ENCODE data around the gene RGS17.

RGS17 gene

GRCh38 chr6:153145591-153145990, 14.5 kb upstream of the RGS17 start:
- H3K4me3 ChIP-seq (ENCODE audit: low read length in 2 of 2): no peak overlapping the region
- no peaks in the 10 kb centered on the region for H3K9me3 ChIP-seq (replicated peaks in 1 of 2; ENCODE audit: control insufficient read depth in 2 of 2, insufficient read depth in 1 of 2, low read depth in 1 of 2, low read length in 2 of 2)
- no CpG with 5 or more reads among the region's 4 CpGs for WGBS, 2 donors (ENCODE audit: extremely low coverage in 2 of 2, insufficient read length in 2 of 2, insufficient replicate concordance in 1 of 2)
- H2AFZ ChIP-seq (ENCODE audit: low read length): no peak overlapping the region
- H3K4me1 ChIP-seq (ENCODE audit: control insufficient read depth in 2 of 2, insufficient read depth in 1 of 2, low read depth in 1 of 2, low read length in 2 of 2): no peaks in the 10 kb centered on the region
- H3K23ac ChIP-seq (ENCODE audit: low read depth, low read length, poor library complexity): no peak overlapping the region
- no peak overlapping the region for H3K4me2 ChIP-seq (ENCODE audit: insufficient read depth, low read length, poor library complexity, severe bottlenecking)
- H3K9ac ChIP-seq (ENCODE audit: low read depth, low read length, poor library complexity): no peak overlapping the region
- no peak overlapping the region for H3K14ac ChIP-seq (ENCODE audit: low read length)
- no peak overlapping the region for H2BK12ac ChIP-seq (ENCODE audit: low read length)
- no peak overlapping the region for H3K4ac ChIP-seq (ENCODE audit: low read length)
- H3K36me3 ChIP-seq (replicated peaks in 1 of 2; ENCODE audit: control insufficient read depth in 2 of 2, insufficient read depth in 2 of 2, low read length in 2 of 2): no peaks in the 10 kb centered on the region
- no peak overlapping the region for H2BK120ac ChIP-seq (ENCODE audit: low read depth, low read length)
- H3K27me3 ChIP-seq (ENCODE audit: control insufficient read depth in 3 of 3, insufficient read depth in 3 of 3, low read depth in 1 of 3, low read length in 3 of 3): no peaks in the 10 kb centered on the region
- no peaks in the 10 kb centered on the region for H3K79me1 ChIP-seq (ENCODE audit: low read depth, low read length)
- no peak for DNase-seq (ENCODE audit: low spot score)
- no peak overlapping the region for H3K18ac ChIP-seq (ENCODE audit: low read length)
- H2BK5ac ChIP-seq (ENCODE audit: low read length): no peak overlapping the region
- H2BK15ac ChIP-seq (ENCODE audit: low read length): no peak overlapping the region
- no peak overlapping the region for H3K27ac ChIP-seq (replicated peaks; ENCODE audit: low read length)
- H2AK5ac ChIP-seq (ENCODE audit: low read depth, low read length): no peak overlapping the region
- H4K91ac ChIP-seq (ENCODE audit: low read depth, low read length, poor library complexity): no peak overlapping the region
- no peak overlapping the region for H4K8ac ChIP-seq (ENCODE audit: low read depth, low read length)

GRCh38 chr6:153143200-153143599, 12.1 kb upstream of the RGS17 start:
- no peak for DNase-seq (ENCODE audit: low spot score)
- Histone ChIP-seq H4K91ac (ENCODE audit: low read depth, low read length, poor library complexity) (no peak overlapping the region), H3K9ac (ENCODE audit: low read depth, low read length, poor library complexity) (no peak overlapping the region), H2BK12ac (ENCODE audit: low read length) (no peak overlapping the region), H3K4me1 (ENCODE audit: control insufficient read depth in 2 of 2, insufficient read depth in 1 of 2, low read depth in 1 of 2, low read length in 2 of 2) (peaks cover 0 to 4% of the 10 kb centered on the region in 2 donors), H2BK120ac (ENCODE audit: low read depth, low read length) (no peak overlapping the region), H3K36me3 (replicated peaks in 1 of 2; ENCODE audit: control insufficient read depth in 2 of 2, insufficient read depth in 2 of 2, low read length in 2 of 2) (no peaks in the 10 kb centered on the region), H3K27me3 (ENCODE audit: control insufficient read depth in 3 of 3, insufficient read depth in 3 of 3, low read depth in 1 of 3, low read length in 3 of 3) (peaks cover 0 to 15% (median 0%) of the 10 kb centered on the region in 3 experiments), H3K18ac (ENCODE audit: low read length) (no peak overlapping the region), H3K4ac (ENCODE audit: low read length) (no peak overlapping the region), H2BK15ac (ENCODE audit: low read length) (no peak overlapping the region), H3K9me3 (replicated peaks in 1 of 2; ENCODE audit: control insufficient read depth in 2 of 2, insufficient read depth in 1 of 2, low read depth in 1 of 2, low read length in 2 of 2) (no peaks in the 10 kb centered on the region), H3K4me2 (ENCODE audit: insufficient read depth, low read length, poor library complexity, severe bottlenecking) (no peak overlapping the region), H3K79me1 (ENCODE audit: low read depth, low read length) (no peaks in the 10 kb centered on the region), H4K8ac (ENCODE audit: low read depth, low read length) (no peak overlapping the region), H2BK5ac (ENCODE audit: low read length) (no peak overlapping the region), H3K23ac (ENCODE audit: low read depth, low read length, poor library complexity) (no peak overlapping the region), H3K4me3 (ENCODE audit: low read length in 2 of 2) (no peak overlapping the region), H3K27ac (replicated peaks; ENCODE audit: low read length) (no peak overlapping the region), H2AFZ (ENCODE audit: low read length) (no peak overlapping the region), H2AK5ac (ENCODE audit: low read depth, low read length) (no peak overlapping the region), H3K14ac (ENCODE audit: low read length) (no peak overlapping the region)
- no CpG with 5 or more reads among the region's 4 CpGs for WGBS, 2 donors (ENCODE audit: extremely low coverage in 2 of 2, insufficient read length in 2 of 2, insufficient replicate concordance in 1 of 2)

- Histone ChIP-seq H2BK120ac (ENCODE audit: low read depth, low read length) (no peak overlapping the region), H2AK5ac (ENCODE audit: low read depth, low read length) (no peak overlapping the region)
- no CpG with 5 or more reads among the region's 2 CpGs for WGBS, 2 donors (ENCODE audit: extremely low coverage in 2 of 2, insufficient read length in 2 of 2, insufficient replicate concordance in 1 of 2)
Observed at GRCh38 chr6:153140299-153140698, 9.2 kb upstream of the RGS17 start.

GRCh38 chr6:153138930-153139329, 7.8 kb upstream of the RGS17 start:
- H3K4me3 ChIP-seq (ENCODE audit: low read length in 2 of 2): no peak overlapping the region

More at GRCh38 chr6:153140299-153140698, 9.2 kb upstream of the RGS17 start:
- H2BK5ac ChIP-seq (ENCODE audit: low read length): no peak overlapping the region
- no peaks in the 10 kb centered on the region for H3K36me3 ChIP-seq (replicated peaks in 1 of 2; ENCODE audit: control insufficient read depth in 2 of 2, insufficient read depth in 2 of 2, low read length in 2 of 2)
- H2AFZ ChIP-seq (ENCODE audit: low read length): no peak overlapping the region
- H3K4me2 ChIP-seq (ENCODE audit: insufficient read depth, low read length, poor library complexity, severe bottlenecking): no peak overlapping the region
- H2BK12ac ChIP-seq (ENCODE audit: low read length): no peak overlapping the region
- H3K79me1 ChIP-seq (ENCODE audit: low read depth, low read length): no peaks in the 10 kb centered on the region
- H3K9me3 ChIP-seq (replicated peaks in 1 of 2; ENCODE audit: control insufficient read depth in 2 of 2, insufficient read depth in 1 of 2, low read depth in 1 of 2, low read length in 2 of 2): no peaks in the 10 kb centered on the region
- H3K4me3 ChIP-seq (ENCODE audit: low read length in 2 of 2): no peak overlapping the region
- H3K9ac ChIP-seq (ENCODE audit: low read depth, low read length, poor library complexity): no peak overlapping the region
- no peak overlapping the region for H3K4ac ChIP-seq (ENCODE audit: low read length)
- no peak overlapping the region for H4K8ac ChIP-seq (ENCODE audit: low read depth, low read length)
- H3K4me1 ChIP-seq (ENCODE audit: control insufficient read depth in 2 of 2, insufficient read depth in 1 of 2, low read depth in 1 of 2, low read length in 2 of 2): peaks cover 0 to 4% of the 10 kb centered on the region in 2 donors
- no peak overlapping the region for H3K23ac ChIP-seq (ENCODE audit: low read depth, low read length, poor library complexity)
- H2BK15ac ChIP-seq (ENCODE audit: low read length): no peak overlapping the region
- H3K27me3 ChIP-seq (ENCODE audit: control insufficient read depth in 3 of 3, insufficient read depth in 3 of 3, low read depth in 1 of 3, low read length in 3 of 3): peaks cover 0 to 15% (median 0%) of the 10 kb centered on the region in 3 experiments
- DNase-seq (ENCODE audit: low spot score): no peak
- no peak overlapping the region for H3K27ac ChIP-seq (replicated peaks; ENCODE audit: low read length)
- no peak overlapping the region for H3K14ac ChIP-seq (ENCODE audit: low read length)
- no peak overlapping the region for H3K18ac ChIP-seq (ENCODE audit: low read length)
- no peak overlapping the region for H4K91ac ChIP-seq (ENCODE audit: low read depth, low read length, poor library complexity)

More at GRCh38 chr6:153138930-153139329, 7.8 kb upstream of the RGS17 start:
- Histone ChIP-seq H3K4me1 (ENCODE audit: control insufficient read depth in 2 of 2, insufficient read depth in 1 of 2, low read depth in 1 of 2, low read length in 2 of 2) (peaks cover 0 to 4% of the 10 kb centered on the region in 2 donors), H3K14ac (ENCODE audit: low read length) (no peak overlapping the region), H3K4me2 (ENCODE audit: insufficient read depth, low read length, poor library complexity, severe bottlenecking) (no peak overlapping the region), H3K23ac (ENCODE audit: low read depth, low read length, poor library complexity) (no peak overlapping the region), H3K9ac (ENCODE audit: low read depth, low read length, poor library complexity) (no peak overlapping the region), H3K27me3 (ENCODE audit: control insufficient read depth in 3 of 3, insufficient read depth in 3 of 3, low read depth in 1 of 3, low read length in 3 of 3) (peaks cover 0 to 15% (median 0%) of the 10 kb centered on the region in 3 experiments), H4K91ac (ENCODE audit: low read depth, low read length, poor library complexity) (no peak overlapping the region), H2BK12ac (ENCODE audit: low read length) (no peak overlapping the region), H2BK120ac (ENCODE audit: low read depth, low read length) (no peak overlapping the region), H2BK5ac (ENCODE audit: low read length) (no peak overlapping the region), H3K18ac (ENCODE audit: low read length) (no peak overlapping the region), H3K4ac (ENCODE audit: low read length) (no peak overlapping the region), H2AK5ac (ENCODE audit: low read depth, low read length) (no peak overlapping the region), H3K79me1 (ENCODE audit: low read depth, low read length) (no peaks in the 10 kb centered on the region), H2AFZ (ENCODE audit: low read length) (no peak overlapping the region), H3K36me3 (replicated peaks in 1 of 2; ENCODE audit: control insufficient read depth in 2 of 2, insufficient read depth in 2 of 2, low read length in 2 of 2) (no peaks in the 10 kb centered on the region), H3K27ac (replicated peaks; ENCODE audit: low read length) (no peak overlapping the region), H2BK15ac (ENCODE audit: low read length) (no peak overlapping the region), H4K8ac (ENCODE audit: low read depth, low read length) (no peak overlapping the region), H3K9me3 (replicated peaks in 1 of 2; ENCODE audit: control insufficient read depth in 2 of 2, insufficient read depth in 1 of 2, low read depth in 1 of 2, low read length in 2 of 2) (no peaks in the 10 kb centered on the region)
- no CpG with 5 or more reads among the region's 1 CpG for WGBS, 2 donors (ENCODE audit: extremely low coverage in 2 of 2, insufficient read length in 2 of 2, insufficient replicate concordance in 1 of 2)
- DNase-seq (ENCODE audit: low spot score): no peak

All from neuronal stem cell (in vitro differentiated cells).